ENCODE data around the gene B4GALT6. TPM values are rescaled to one million over a fixed set of nuclear protein-coding genes. Genes with fewer than 3 reads are reported as not detected.

The B4GALT6 gene
- total and polyA plus RNA-seq, 2 donors (not counting 1 experiment from before 2014, with no cell fraction given) = 1.7 TPM; not detected in 1

DNA sequence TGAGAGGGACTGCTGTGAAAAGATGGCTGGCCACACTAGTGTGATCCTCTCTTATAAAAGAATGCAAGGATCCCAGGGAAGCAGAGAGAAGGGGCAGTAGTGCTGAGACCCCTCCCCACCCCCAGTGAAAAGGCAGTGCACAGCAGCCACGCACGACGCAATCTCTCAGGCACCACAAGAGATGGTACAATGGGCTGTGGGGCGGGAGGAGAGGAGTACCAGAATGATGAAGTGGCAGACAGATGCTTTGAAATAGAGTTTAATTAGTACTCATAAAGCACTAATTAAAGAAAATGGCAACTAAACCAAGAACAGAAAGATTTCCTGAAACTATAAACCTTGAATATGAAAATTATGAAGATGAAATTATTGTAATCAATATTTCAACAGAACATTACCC is 29.0 kb downstream of the B4GALT6 start:
- no CpG with 5 or more reads among the region's 4 CpGs for WGBS (ENCODE audit: insufficient coverage)
- H3K4me1 Mint-ChIP-seq = peaks cover 44% of the 10 kb centered on the region
- Histone ChIP-seq H3K9ac (ENCODE audit: low read length) (no peak overlapping the region), H3K4me3 (ENCODE audit: control extremely low read depth in 1 of 5, extremely low read depth in 1 of 5, insufficient read depth in 1 of 5, low read depth in 2 of 5, low read length in 4 of 5) (no peak overlapping the region), H3K9me3 (ENCODE audit: control extremely low read depth in 1 of 3, control insufficient read depth in 2 of 3, insufficient read depth in 1 of 3, low read length in 2 of 3) (no peaks in the 10 kb centered on the region), H4K20me1 (ENCODE audit: control insufficient read depth, insufficient read depth, low read length, poor library complexity, severe bottlenecking) (no peaks in the 10 kb centered on the region), H3K79me2 (ENCODE audit: control insufficient read depth, insufficient read depth, low read length) (no peaks in the 10 kb centered on the region), H3K27me3 (replicated peaks in 1 of 4; ENCODE audit: control extremely low read depth in 1 of 4, control insufficient read depth in 3 of 4, insufficient read depth in 4 of 4, low read length in 3 of 4) (no peaks in the 10 kb centered on the region), H3K36me3 (replicated peaks in 1 of 2; ENCODE audit: control extremely low read depth in 1 of 2, control insufficient read depth in 1 of 2, extremely low read depth in 1 of 2, insufficient read depth in 2 of 2, low read length in 1 of 2) (no peaks in the 10 kb centered on the region), H3K4me1 (ENCODE audit: control insufficient read depth in 2 of 2, insufficient read depth in 2 of 2, low read length in 2 of 2) (peaks cover 24 to 26% of the 10 kb centered on the region in 2 donors), H2AFZ (ENCODE audit: insufficient read depth, low read depth, low read length, poor library complexity, severe bottlenecking) (no peak overlapping the region), H3K4me2 (replicated peaks; ENCODE audit: low read depth, low read length, poor library complexity, severe bottlenecking) (no peak overlapping the region), H3K27ac (ENCODE audit: low read length in 2 of 2) (no peak overlapping the region)
- ATAC-seq (ENCODE audit: low read depth) = no peak
- no peak for DNase-seq
- no peak for TF ChIP-seq EZH2 (IDR thresholded peaks at IDR 0.05; ENCODE audit: borderline replicate concordance, insufficient read depth, low read depth, low read length, poor library complexity, severe bottlenecking)
- TF ChIP-seq, protein P1, sequence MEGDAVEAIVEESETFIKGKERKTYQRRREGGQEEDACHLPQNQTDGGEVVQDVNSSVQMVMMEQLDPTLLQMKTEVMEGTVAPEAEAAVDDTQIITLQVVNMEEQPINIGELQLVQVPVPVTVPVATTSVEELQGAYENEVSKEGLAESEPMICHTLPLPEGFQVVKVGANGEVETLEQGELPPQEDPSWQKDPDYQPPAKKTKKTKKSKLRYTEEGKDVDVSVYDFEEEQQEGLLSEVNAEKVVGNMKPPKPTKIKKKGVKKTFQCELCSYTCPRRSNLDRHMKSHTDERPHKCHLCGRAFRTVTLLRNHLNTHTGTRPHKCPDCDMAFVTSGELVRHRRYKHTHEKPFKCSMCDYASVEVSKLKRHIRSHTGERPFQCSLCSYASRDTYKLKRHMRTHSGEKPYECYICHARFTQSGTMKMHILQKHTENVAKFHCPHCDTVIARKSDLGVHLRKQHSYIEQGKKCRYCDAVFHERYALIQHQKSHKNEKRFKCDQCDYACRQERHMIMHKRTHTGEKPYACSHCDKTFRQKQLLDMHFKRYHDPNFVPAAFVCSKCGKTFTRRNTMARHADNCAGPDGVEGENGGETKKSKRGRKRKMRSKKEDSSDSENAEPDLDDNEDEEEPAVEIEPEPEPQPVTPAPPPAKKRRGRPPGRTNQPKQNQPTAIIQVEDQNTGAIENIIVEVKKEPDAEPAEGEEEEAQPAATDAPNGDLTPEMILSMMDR (IDR thresholded peaks at IDR 0.05) = no peak
- H3K27ac Mint-ChIP-seq = no peak overlapping the region
- no peak overlapping the region for H3K4me3 Mint-ChIP-seq
- no peaks in the 10 kb centered on the region for H3K9me3 Mint-ChIP-seq (ENCODE audit: insufficient read depth)
- intact Hi-C loops (cut with micrococcal nuclease) = no loop called here
- ChIA-PET POLR2A (no interaction called here), CTCF (no interaction called here)
- H3K27me3 Mint-ChIP-seq = peaks cover 17% of the 10 kb centered on the region

DNA sequence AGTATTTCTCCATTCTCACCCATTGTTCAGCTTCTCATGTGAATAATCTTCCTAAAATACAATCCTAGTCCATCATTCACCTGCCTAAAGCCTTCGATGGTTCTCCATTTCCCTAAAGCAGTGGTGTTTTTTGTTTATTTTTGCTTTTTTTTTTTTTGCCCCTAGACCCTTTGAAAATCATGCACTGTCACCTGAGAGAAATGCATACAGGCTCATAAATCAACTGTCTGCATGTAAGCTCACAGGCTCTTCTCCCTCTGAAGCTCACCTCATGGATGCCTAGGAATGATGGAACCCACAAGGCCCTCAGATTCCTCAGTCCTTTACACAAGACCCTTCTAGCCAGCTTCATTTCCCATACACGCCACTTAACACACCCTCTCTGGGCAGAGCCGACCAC is 31.5 kb downstream of the B4GALT6 start:
- intact Hi-C loops (cut with micrococcal nuclease) = no loop called here
- Histone ChIP-seq H4K20me1 (ENCODE audit: control insufficient read depth, insufficient read depth, low read length, poor library complexity, severe bottlenecking) (no peaks in the 10 kb centered on the region), H3K27ac (ENCODE audit: low read length in 2 of 2) (no peak overlapping the region), H3K9me3 (ENCODE audit: control extremely low read depth in 1 of 3, control insufficient read depth in 2 of 3, insufficient read depth in 1 of 3, low read length in 2 of 3) (no peaks in the 10 kb centered on the region), H3K79me2 (ENCODE audit: control insufficient read depth, insufficient read depth, low read length) (no peaks in the 10 kb centered on the region), H2AFZ (ENCODE audit: insufficient read depth, low read depth, low read length, poor library complexity, severe bottlenecking) (peak overlapping the region; percentile 25), H3K4me3 (ENCODE audit: control extremely low read depth in 1 of 5, extremely low read depth in 1 of 5, insufficient read depth in 1 of 5, low read depth in 2 of 5, low read length in 4 of 5) (no peak overlapping the region), H3K27me3 (replicated peaks in 1 of 4; ENCODE audit: control extremely low read depth in 1 of 4, control insufficient read depth in 3 of 4, insufficient read depth in 4 of 4, low read length in 3 of 4) (peaks cover 0 to 3% (median 0%) of the 10 kb centered on the region in 4 experiments), H3K36me3 (replicated peaks in 1 of 2; ENCODE audit: control extremely low read depth in 1 of 2, control insufficient read depth in 1 of 2, extremely low read depth in 1 of 2, insufficient read depth in 2 of 2, low read length in 1 of 2) (no peaks in the 10 kb centered on the region), H3K4me1 (ENCODE audit: control insufficient read depth in 2 of 2, insufficient read depth in 2 of 2, low read length in 2 of 2) (peaks cover 6 to 9% of the 10 kb centered on the region in 2 donors), H3K4me2 (replicated peaks; ENCODE audit: low read depth, low read length, poor library complexity, severe bottlenecking) (no peak overlapping the region), H3K9ac (ENCODE audit: low read length) (no peak overlapping the region)
- H3K27me3 Mint-ChIP-seq = peaks cover 17% of the 10 kb centered on the region
- H3K27ac Mint-ChIP-seq = no peak overlapping the region
- DNase-seq (no peak), ATAC-seq (ENCODE audit: low read depth) (no peak)
- H3K4me1 Mint-ChIP-seq = peaks cover 25% of the 10 kb centered on the region
- WGBS (ENCODE audit: insufficient coverage) = 88% methylated on average over 2 of the region's 3 CpGs
- POLR2A ChIA-PET = no interaction called here
- no peak for TF ChIP-seq EZH2 (IDR thresholded peaks at IDR 0.05; ENCODE audit: borderline replicate concordance, insufficient read depth, low read depth, low read length, poor library complexity, severe bottlenecking)
- TF ChIP-seq, protein P1 (IDR thresholded peaks at IDR 0.05) = no peak
- H3K9me3 Mint-ChIP-seq (ENCODE audit: insufficient read depth) = no peaks in the 10 kb centered on the region
- CTCF ChIA-PET = interaction anchor here (0.7 kb wide), 1 partner anchor 9 kb away, joined by 6 read pairs; no protein-coding TSS in a partner anchor
- no peak overlapping the region for H3K4me3 Mint-ChIP-seq
